Thyroid gland (tissue), 4 donors: Measurements from ENCODE around the gene CYTH1.

Experiments
- POLR2A ChIP-seq, 2 donors: fragments of 450-650 bp; IDR thresholded peaks; one replicate each; pipeline ENCODE4 v1.6.1; 2017; ENCODE audit warnings: antibody characterized with exemption in 2 of 2, mild to moderate bottlenecking in 2 of 2, moderate library complexity in 1 of 2
- TF ChIP-seq, protein P1 (sequence below), 6 experiments: fragments of 200-600 bp in 3 of 6; fragments of 450-650 bp in 3 of 6; sonication (generic) in 3 of 6; IDR thresholded peaks; one replicate each; pipeline ENCODE4 v1.5.1; 2016 to 2019; ENCODE audit warnings: antibody characterized with exemption in 6 of 6, mild to moderate bottlenecking in 2 of 6, inconsistent platforms in 1 of 6, moderate library complexity in 1 of 6

DNA sequence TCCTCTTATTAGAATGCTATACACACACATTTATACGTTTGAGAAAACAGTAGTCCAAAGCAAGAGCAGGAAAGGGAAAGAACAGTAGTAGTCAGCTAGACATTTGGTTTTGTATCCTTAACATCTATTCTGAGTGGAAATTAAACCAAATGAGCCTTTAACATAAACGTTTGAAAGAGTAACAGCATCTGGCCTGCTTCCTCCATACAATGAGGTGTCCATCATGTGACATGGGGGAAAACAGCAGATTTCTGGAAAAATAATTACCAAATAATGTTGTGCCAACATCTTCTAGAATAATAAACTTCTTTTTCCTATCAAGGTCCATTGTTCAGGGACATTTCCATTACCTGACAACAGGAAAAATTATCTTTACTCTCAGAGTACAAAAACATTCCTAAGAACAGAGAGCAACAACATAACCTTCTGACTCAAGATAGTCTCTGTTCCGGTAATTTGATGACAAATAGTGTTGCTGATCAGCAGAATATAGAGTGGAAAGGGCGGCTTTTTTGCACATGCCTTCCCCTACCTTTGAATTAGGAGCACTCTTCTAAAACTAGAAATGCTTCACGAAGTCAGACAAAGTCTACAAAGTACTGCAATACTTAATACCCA, 20.2 kb downstream of the CYTH1 start:
- no peak for TF ChIP-seq POLR2A (IDR thresholded peaks at IDR 0.05)
- TF ChIP-seq, protein P1, sequence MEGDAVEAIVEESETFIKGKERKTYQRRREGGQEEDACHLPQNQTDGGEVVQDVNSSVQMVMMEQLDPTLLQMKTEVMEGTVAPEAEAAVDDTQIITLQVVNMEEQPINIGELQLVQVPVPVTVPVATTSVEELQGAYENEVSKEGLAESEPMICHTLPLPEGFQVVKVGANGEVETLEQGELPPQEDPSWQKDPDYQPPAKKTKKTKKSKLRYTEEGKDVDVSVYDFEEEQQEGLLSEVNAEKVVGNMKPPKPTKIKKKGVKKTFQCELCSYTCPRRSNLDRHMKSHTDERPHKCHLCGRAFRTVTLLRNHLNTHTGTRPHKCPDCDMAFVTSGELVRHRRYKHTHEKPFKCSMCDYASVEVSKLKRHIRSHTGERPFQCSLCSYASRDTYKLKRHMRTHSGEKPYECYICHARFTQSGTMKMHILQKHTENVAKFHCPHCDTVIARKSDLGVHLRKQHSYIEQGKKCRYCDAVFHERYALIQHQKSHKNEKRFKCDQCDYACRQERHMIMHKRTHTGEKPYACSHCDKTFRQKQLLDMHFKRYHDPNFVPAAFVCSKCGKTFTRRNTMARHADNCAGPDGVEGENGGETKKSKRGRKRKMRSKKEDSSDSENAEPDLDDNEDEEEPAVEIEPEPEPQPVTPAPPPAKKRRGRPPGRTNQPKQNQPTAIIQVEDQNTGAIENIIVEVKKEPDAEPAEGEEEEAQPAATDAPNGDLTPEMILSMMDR (IDR thresholded peaks at IDR 0.05): no peak
